HepG2 (cell line): ENCODE measurements around the gene SPRN.

Source experiments
- CTCF ChIP-seq: sonication (generic); formaldehyde crosslinking; IDR thresholded peaks from 2 replicates; pipeline ENCODE4 v1.5.0; 2020; ENCODE audit warnings: mild to moderate bottlenecking, missing genetic modification reagents, moderate library complexity
- FOXM1 ChIP-seq: sonication (generic); formaldehyde crosslinking; IDR thresholded peaks from 2 replicates; pipeline ENCODE4 v1.5.0; 2020; ENCODE audit warnings: missing genetic modification reagents
- HCFC1 ChIP-seq: fragments of 150-350 bp; IDR thresholded peaks from 2 replicates; pipeline ENCODE4 v1.6.1; 2014; ENCODE audit warnings: low read depth, low read length
- HIC2 ChIP-seq: sonication (generic); formaldehyde crosslinking; IDR thresholded peaks from 2 replicates; pipeline ENCODE4 v1.9.0; 2022; ENCODE audit warnings: low read depth, missing genetic modification reagents
- KDM5B ChIP-seq: sonication (generic); formaldehyde crosslinking; IDR thresholded peaks from 2 replicates; pipeline ENCODE4 v1.4.0; 2020; ENCODE audit warnings: missing genetic modification reagents, mild to moderate bottlenecking, borderline replicate concordance
- MAX ChIP-seq: IDR thresholded peaks from 2 replicates; pipeline ENCODE4 v1.6.1; 2012; ENCODE audit warnings: inconsistent platforms
- MZF1 ChIP-seq: sonication (generic); formaldehyde crosslinking; IDR thresholded peaks from 2 replicates; pipeline ENCODE4 v1.8.1; 2023; ENCODE audit warnings: mild to moderate bottlenecking, missing genetic modification reagents, borderline replicate concordance
- NBN ChIP-seq: fragments of 450-650 bp; conservative IDR thresholded peaks from 2 replicates; pipeline ENCODE4 v1.6.1; 2017
- PHF8 ChIP-seq: sonication (generic); formaldehyde crosslinking; IDR thresholded peaks from 2 replicates; pipeline ENCODE4 v1.5.0; 2020; ENCODE audit warnings: missing genetic modification reagents
- RAD21 ChIP-seq: fragments of 450-650 bp; formaldehyde crosslinking; IDR thresholded peaks from 2 replicates; pipeline ENCODE4 v1.5.0; 2020; ENCODE audit warnings: mild to moderate bottlenecking
- SP2 ChIP-seq: sonication (generic); formaldehyde crosslinking; IDR thresholded peaks from 2 replicates; pipeline ENCODE4 v1.5.1; 2020; ENCODE audit warnings: mild to moderate bottlenecking, missing genetic modification reagents
- TP53 ChIP-seq: sonication (generic); formaldehyde crosslinking; conservative IDR thresholded peaks from 2 replicates; pipeline ENCODE4 v1.4.0; 2020; ENCODE audit warnings: missing genetic modification reagents

- TF ChIP-seq HCFC1, result no peak
- no peak for TF ChIP-seq NBN
- no peak for TF ChIP-seq MAX
- no peak for TF ChIP-seq TP53 (CRISPR knock-in tag)
- no peak for TF ChIP-seq HIC2 (CRISPR knock-in tag)
- TF ChIP-seq KDM5B (CRISPR knock-in tag), result no peak
- TF ChIP-seq FOXM1 (CRISPR knock-in tag), result no peak
- TF ChIP-seq MZF1 (CRISPR knock-in tag), result no peak
- no peak for TF ChIP-seq RAD21 (CRISPR knock-in tag)
- no peak for TF ChIP-seq SP2 (CRISPR knock-in tag)
- TF ChIP-seq PHF8 (CRISPR knock-in tag), result no peak
- TF ChIP-seq CTCF (CRISPR knock-in tag), result no peak
These were observed 20.2 kb upstream of the SPRN start for GRCh38 chr10:133444342-133445267.
